GM19467 (cell line): Measurements from ENCODE around the gene SEL1L3.

Experiments used
- ATAC-seq: cut with Tn5 transposase; IDR thresholded peaks from one replicate; pipeline ENCODE4 v1.9.1; 2021; ENCODE audit warnings: mild to moderate bottlenecking, moderate library complexity; ENCODE audit not compliant: unreplicated experiment

SEL1L3 gene

DNA sequence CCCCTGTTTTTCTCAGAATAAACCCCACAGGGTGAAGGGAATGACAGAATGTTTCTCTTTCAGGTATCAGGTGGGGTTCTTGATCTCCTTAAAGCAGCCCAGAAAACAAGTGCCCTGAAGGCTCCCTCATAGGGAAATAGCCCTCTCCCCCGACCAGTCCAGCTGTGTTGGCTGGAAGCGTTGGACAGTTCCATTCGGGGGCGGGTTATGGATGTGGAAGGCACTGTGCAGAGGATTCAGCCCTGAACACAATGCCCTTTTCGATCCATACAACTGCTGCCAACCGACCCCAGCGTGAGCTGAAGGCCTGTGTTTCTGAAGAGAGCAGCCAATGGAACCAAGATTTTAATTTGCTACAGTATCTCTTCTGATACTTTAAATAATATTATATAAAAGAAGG lies 41.5 kb downstream of the SEL1L3 start:
- ATAC-seq: no peak

DNA sequence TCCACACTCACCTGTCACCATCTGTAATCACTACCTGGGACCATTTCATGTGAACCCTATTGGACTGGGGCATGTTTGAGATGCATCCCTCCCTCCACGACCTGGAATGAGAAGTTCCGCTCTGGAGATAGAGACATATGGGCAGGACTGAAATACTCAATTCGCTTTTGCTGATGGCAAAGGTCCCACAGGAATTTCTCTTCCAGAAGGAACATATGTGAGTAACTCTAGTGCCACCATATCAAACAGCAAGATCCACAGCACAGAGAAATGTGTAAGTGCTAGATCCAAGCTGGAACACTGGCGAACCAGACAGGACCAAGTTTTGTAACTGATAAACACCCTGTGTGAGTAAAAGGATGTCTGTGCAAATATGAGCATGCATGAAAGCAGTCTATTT lies 43.9 kb downstream of the SEL1L3 start:
- ATAC-seq: no peak

DNA sequence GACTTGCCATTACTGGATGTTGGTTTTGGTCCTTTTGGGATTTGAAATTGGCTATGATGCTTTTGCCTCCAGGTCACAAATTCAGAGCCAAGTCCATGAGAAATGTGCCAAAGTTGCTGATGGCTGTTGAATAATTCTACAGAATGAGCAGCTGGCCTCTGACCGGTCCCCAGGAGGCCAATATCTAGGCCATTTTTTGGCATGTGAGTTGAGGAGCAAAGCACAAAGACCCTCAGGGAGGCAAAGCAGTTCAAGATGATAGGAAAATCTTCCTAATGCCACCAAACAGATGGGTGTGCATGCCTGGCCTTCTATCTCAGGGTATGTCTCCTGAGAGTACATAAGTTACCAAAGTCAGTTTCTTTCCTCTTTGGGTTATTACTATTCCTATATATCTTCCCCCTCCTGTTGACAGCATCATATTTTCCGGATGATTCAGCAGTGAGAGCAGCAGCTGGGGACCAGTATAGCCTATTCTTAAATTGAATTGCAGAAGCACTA lies 44.4 kb downstream of the SEL1L3 start:
- no peak for ATAC-seq

DNA sequence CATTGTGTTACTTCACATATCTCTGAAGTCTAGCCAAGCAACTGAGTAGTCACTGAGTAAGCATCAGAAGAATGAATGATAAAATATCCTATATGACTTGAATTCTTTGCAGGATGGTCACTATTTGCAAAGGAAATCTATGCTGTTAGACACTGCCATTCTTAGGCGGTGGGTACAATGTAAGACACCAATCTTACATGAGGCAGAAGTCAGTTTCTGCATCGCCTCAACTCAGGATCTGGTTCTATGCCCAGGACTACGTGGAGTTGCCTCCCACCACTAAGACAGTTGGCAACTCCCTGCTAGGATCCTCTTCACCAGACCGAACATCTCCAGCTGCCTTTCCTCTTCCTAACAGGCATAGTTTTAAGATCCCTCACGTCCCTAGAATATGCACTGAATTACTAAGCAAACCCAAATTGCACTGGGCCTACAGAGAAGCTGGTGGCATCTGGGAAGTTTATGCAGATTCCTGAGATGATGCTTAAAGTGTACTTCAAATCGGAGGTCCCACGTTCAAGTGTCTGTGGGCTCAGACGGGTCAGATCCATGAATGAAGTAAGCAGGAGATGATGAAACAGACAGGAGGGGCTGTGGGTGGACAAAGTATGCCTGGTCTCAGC lies 45.6 kb downstream of the SEL1L3 start:
- no peak for ATAC-seq

DNA sequence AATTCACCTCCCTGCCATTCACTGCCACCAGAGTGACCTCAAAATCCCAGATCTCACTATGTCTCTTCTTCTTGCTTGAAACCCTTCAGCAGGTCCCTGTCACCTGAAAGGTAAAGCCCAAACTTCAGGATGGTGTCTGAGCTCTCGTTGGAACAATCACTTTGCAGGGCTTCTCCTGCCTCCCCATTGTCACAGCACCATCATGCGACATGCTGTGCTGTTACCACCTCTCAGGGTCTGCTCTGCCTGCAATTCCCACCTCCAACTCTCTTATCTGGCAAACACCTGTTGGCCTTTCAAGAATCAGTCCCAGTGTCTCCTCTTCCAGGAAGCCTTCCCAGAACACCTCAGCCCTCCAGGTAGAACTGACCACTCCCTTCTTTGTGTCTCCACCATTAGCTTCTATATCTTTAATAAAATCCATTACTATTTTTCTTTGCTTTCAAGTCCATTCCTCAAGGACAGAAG lies 46.2 kb downstream of the SEL1L3 start:
- ATAC-seq: no peak

DNA sequence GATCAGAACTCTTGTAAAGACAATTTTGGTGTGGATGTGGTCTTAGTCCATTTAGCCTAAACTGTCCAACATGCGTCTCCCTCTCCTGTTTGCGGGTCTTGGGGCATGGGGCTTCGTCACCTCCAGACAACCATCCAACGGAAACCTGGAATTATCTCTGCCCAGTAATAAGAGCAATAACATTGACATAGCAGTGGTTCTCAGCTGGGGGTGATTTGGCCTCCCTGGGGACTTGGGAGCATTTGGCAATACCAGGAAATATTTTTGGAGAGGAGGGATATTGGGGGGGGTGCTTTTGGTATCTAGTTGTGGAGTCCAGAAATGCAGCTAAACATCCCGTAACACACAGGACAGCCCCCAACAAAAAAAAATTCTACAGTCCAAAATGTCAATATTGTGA lies 47.2 kb downstream of the SEL1L3 start:
- no peak for ATAC-seq

DNA sequence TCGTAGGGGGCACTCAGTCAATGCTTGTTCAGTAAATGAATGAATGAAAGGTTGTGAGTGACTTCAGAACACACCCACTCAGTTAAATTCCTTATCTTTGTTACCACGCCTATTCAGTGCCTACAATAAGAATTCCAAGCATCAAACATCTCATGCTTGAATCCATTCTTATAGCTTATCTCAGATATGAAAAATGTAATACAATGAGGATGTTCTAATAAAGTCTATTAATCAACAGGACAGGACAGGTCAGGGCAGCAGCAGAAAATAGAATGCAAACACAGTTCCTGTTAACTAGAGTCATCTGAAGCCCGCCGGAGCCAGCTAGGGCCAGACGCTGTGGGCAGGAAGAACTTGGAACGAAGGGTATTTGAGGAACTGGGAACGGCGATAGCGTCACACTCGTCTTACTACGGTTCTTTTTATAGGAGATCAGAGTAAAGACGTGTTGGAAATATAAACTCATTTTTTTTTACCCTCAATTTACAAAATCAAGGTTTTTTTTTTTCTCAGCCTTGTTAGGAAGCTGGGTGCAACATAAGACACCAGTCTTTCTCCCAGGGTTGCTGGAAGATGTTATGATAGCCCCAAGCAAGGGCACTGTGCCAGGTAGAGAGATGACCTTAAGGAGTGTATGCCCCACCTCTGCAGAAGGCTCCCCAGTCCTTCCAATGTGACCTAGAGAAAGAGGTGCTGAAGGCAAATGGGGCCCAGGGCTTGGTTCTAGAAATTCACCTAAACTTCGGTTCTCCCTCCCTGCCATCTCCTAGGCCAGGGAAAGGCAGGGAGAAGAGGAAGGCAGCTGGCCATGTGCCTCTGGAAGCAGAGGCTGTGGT lies 48.3 kb downstream of the SEL1L3 start:
- no peak for ATAC-seq

DNA sequence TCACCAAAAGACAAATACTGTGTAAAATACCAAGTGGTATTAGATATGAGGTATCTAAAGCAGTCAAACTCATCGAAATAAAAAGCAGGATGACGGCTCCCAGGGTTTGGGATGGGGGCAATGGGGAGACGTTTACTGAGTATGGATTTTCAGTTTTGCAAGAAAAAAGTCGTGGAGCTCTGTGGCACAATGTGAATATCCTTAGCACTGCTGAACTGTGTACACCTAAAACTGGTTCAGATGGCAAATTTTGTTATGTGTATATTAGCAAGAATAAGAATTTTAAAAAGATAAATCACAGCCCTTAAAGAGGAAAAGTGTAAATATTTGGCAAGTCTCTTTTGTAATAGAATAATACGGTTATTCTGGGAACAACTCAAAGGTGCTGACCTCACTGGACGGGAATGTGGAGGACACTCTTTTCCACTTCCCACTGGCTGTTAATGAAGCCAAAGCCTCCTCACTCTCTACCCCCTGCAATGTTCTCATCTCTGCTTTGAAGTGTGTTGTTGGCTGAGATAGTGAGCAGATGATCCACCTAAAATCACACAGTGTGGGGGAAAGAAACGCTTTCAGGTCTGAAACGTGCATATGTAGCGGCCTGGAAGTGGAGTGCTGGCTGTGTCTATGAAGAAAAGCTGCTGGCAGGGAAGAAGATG lies 49.2 kb downstream of the SEL1L3 start:
- no peak for ATAC-seq

DNA sequence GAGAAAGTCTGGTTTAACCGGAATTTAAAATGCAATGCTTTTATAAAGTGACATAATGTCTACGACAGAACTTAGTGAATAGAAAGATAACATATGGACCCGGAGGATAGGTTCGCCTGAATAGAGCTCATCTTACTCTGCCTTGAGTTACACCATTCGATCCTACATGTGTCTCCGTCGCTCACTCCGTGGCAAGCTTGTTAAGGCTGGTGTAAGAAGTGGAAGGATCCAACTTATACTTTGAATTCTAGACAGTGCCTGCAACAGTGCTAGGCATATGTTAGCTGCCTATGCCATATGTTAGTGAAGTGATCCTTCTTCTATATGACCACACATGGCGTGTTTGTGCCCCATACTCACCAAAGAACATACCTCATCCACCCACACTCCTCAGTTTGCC lies 50.9 kb downstream of the SEL1L3 start:
- no peak for ATAC-seq

DNA sequence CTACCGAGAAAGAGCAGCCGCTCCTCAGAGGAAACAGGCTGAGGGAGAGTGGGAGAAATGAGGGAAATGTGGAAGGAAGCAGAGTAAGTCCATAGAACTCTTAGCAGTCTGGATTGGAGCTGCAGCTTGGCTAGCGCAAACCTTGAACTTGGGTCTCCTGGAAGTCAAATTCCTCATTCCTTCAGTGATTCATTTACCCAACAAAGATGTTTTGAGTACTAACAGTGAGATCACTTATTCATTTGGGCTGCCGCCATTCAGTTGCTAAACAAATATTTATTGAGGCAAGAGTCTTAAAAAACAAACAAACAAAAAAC lies 51.5 kb downstream of the SEL1L3 start:
- ATAC-seq: no peak

DNA sequence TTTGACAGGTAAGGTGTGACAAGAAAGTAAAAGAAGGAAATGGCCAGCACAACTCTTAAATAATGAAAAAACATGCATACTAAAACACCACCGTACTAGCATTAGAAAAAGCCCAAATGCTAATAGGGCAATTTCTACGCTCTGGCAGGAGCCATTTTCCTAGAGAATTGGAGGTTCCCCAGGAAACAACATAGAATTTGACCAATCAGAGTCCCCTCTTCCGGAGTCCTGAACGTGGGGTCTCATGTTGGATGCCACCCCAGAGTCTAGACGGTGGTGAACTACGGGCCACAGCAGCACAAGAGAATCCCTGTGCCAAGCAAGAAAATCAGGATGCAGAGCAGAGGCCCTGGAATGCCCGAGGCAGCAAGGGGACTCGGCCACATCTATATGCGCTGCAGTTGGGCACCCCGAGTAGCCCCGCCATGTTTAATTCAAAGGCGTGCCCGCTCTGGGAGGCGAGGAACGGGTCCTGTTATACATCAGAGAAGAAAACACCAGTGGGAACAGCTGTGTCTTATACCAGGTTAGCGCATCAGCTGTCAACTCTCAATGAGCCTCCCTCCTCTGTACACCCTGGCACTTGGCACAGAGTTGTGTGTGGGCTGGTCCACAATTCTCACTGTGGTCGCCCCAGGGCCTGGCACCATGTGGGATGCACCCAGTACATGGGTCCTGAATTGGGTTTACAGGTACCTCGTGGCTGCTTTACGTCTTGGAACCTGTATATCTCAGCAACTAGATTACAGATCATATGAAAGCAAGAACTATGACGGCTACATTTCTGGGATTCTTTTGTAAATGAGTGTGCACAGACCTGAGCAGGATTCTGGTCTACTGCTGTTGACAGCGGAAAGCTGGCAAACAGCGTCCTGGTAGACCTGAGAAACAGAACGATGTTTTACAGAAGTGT lies 52.1 kb downstream of the SEL1L3 start:
- ATAC-seq: no peak

DNA sequence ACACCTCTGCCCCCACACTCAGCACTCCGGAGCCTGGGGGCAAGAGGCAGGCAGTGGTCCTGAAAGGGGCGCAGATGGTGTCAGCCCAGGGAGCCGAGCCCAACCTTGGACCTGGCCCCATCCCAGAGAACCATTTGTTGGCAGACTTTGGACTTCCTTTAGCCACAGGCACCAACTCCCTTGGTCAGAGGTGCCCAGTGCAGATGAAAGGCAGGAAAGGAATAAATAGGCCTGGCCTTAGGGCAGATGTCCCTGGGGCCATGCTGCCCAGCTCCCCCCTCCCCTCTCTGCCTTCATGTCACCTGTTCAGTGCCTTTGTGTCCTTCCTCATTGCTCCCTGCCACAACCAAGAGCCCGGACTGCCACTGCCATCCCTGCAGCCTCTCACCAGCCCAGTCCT lies 52.8 kb downstream of the SEL1L3 start:
- no peak for ATAC-seq

DNA sequence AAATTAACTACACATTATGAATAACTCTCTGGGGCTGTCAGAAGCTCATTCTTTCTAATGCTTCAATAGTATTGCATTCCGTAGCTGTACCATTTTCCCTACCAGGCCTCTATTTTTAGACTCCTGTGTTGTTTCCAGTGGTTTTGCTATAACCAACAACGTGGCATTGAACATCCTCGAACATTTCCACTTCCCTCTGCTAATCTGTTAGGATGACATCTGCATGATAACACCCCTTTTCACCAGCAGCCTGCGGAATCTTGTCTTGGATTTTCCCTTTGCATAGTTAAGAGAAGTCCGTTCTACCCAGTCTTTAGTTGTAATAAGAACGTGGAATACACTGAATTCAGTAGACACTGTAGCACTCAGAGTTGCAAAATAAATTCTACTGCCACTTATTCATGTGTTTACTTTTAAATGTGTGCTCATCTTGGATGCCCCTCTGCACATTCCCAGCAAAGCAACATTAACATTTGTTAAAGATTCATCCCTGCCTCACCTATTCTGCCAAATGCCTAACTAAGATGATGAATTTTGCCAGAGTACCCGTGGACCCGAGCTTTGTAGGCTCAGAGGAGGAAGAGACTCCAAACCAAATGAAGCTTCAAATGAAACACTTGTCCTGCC lies 55.6 kb downstream of the SEL1L3 start:
- ATAC-seq: no peak

DNA sequence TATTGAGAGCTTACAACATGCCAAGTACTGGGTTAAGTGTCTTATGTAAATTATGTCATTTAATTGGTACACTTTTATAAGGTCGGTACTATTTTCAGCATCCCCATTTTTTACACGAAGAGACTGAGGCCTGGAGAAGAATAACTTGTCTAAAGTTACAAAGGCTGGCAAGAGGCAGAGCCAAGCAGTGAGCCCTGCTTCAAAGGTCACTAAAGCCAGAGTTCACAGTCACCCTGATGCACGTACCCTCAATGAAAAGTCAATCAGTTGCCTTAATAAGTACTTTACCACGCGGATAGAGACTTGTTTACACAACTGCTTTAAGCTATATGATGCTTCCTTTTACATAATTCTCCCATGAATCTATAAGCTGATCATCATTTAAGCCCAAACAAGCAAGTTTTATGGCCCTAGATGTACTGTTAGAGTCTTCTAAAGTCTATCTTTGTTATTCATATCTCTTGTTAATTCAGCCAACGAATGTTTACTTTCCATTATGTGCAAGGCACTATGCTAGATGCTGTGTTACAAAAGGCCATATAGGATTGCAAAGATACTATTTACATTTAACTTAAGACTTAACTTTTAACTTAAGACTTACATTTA lies 57.4 kb downstream of the SEL1L3 start:
- no peak for ATAC-seq

DNA sequence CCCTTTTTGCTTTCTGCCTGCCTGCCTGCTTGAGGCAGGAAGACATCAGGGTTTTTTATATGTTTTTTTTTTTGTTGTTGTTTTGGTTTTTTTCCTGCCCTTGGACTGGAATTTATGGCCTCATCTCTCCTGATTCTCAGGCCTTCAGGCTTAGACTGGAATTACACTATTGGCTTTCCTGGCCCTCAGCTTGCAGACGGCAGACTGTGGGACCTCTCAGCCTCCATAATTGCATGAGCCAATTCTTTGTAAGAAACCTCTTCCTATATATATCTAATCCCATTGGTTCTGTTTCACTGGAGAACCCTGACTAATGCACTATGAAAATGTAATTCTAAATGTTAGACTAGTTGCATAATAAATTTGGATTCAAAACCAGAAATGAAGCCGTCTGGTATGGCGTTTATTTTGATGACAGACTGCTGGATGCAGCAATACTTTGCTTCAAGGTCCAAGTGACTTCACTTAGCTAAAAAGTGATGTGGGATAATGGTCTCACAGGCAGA lies 59.0 kb downstream of the SEL1L3 start:
- no peak for ATAC-seq

DNA sequence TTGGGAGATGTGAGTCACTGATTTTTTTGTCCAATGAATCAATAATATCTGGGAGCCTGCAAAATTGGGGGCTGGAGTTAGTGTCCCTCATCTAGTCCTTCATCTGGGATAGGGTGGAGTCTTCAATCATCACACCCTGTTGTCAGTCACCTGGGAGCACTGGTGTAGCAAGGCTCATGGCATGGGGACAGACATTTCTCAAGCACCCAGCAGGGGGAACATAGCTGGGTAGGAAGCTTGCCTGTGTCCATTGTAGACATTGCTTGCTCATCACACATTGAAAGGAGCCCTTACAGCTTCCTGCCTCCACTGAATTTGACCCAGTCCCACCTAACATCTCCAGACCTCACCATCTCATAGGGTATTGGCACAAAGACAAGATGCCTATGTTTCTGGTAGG lies 61.2 kb downstream of the SEL1L3 start:
- no peak for ATAC-seq

DNA sequence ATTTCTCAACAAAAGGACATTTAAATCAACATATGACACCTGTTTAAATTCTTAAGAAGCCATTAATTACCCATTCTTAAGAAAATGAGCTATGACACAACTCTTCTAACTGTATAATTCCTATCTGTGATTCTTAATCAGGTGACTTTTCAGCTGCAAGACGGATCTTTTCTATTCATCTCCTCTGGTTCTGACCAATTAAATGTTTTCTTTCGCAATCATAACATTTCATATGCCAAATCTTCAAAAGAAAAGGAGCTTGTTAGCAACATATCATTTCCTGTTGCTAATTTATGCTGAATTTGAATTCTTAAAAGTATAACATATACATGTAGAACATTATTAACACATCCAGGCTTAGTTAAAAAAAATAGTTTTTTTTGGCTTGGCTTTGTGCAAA lies 62.5 kb downstream of the SEL1L3 start:
- no peak for ATAC-seq

DNA sequence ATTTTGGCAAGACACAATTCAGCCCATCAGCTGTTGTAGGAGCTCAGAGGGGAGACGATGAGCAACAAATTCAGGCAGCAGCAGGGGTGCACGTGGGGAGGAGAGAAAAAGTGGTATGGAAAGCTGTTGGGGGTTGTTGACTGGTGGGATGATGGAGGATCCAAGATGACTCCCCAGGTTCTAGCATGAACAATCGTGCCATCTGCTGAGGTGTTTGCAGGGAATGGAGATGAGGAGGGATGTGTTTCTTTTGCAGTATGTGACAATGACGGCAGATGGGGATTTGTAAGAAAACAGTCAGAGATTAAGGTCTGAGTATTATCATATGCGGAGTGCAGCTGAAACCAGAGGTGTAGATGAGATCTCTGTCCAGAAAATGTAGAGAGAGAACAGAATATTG lies 63.3 kb downstream of the SEL1L3 start:
- no peak for ATAC-seq

DNA sequence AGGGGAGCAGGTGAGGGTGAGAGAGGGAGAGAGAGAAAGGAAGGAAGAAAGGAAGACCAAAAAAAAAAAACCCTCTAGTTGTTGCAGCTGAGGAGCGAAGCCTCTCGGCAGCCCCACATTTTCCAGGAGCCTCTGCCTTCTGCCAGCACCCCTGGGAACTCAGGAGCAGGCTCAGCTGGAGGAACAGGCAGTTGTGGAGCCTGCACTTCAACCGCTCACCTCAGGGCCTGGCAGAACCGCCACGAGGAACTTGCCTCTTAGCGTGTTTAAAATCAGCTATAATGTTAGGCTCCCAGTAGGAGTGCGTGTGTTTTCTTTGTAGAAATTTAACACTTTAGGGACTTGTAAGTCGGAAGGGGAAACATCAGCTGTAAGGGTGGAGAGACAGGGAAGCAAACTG lies 65.7 kb downstream of the SEL1L3 start:
- ATAC-seq: no peak
